ENCODE measurements around the gene MIGA2. TPM values are rescaled to one million over a fixed set of nuclear protein-coding genes. Genes with fewer than 3 reads are reported as not detected.

MIGA2 gene
- total and polyA plus RNA-seq, 2 of the 4 experiments (the other 2 are of a cell fraction), result 12.5 to 25.3 TPM

GRCh38 chr9:129010267-129010975 lies 26.0 kb upstream of the MIGA2 start:
- Histone ChIP-seq H3K18ac (ENCODE audit: low read depth, low read length) (no peak overlapping the region), H3K14ac (replicated peaks; ENCODE audit: low read depth, low read length) (no peak overlapping the region), H2BK5ac (ENCODE audit: low read depth, low read length, poor library complexity, severe bottlenecking) (no peak overlapping the region), H4K91ac (ENCODE audit: insufficient read depth, low read depth, low read length) (no peak overlapping the region), H3K23ac (ENCODE audit: low read depth, low read length) (no peak overlapping the region), H2BK20ac (ENCODE audit: low read depth, low read length) (no peak overlapping the region), H3K4me1 (ENCODE audit: control insufficient read depth, insufficient read depth, low read length) (no peaks in the 10 kb centered on the region), H2AK9ac (replicated peaks; ENCODE audit: low read depth, low read length, poor library complexity) (no peak overlapping the region), H2BK15ac (ENCODE audit: low read depth, low read length) (no peak overlapping the region), H2AK5ac (ENCODE audit: low read depth, low read length) (no peak overlapping the region), H3K4me3 (ENCODE audit: insufficient read depth, low read depth, low read length) (no peak overlapping the region), H3K79me1 (ENCODE audit: low read depth in 1 of 2, low read length in 2 of 2) (no peaks in the 10 kb centered on the region), H3K9me1 (ENCODE audit: insufficient read depth, low read length) (no peaks in the 10 kb centered on the region), H3K9me3 (ENCODE audit: control insufficient read depth, insufficient read depth, low read length) (no peaks in the 10 kb centered on the region), H3K36me3 (ENCODE audit: control insufficient read depth, insufficient read depth, low read length) (peaks cover 45% of the 10 kb centered on the region), H2BK120ac (ENCODE audit: low read depth, low read length) (no peak overlapping the region), H3K9ac (ENCODE audit: low read depth, low read length) (no peak overlapping the region), H4K8ac (ENCODE audit: low read depth in 2 of 2, low read length in 2 of 2) (no peak overlapping the region), H2AFZ (replicated peaks; ENCODE audit: low read length, poor library complexity) (no peak overlapping the region), H4K20me1 (ENCODE audit: insufficient read depth, low read length) (peaks cover 7% of the 10 kb centered on the region), H3K27ac (ENCODE audit: insufficient read depth, low read length) (no peak overlapping the region), H3K4ac (ENCODE audit: low read depth, low read length) (no peak overlapping the region), H3K4me2 (ENCODE audit: low read depth, low read length) (no peak overlapping the region), H4K5ac (ENCODE audit: low read depth, low read length) (no peak overlapping the region), H3K56ac (ENCODE audit: extremely low read depth, insufficient read depth, low read length) (no peak overlapping the region), H3K27me3 (ENCODE audit: control insufficient read depth, insufficient read depth, low read length) (no peaks in the 10 kb centered on the region)
- intact Hi-C loops (cut with micrococcal nuclease) (no loop called here), in situ Hi-C loops (cut with MboI; ENCODE audit: low sequenced_read_pairs) (no loop called here), dilution Hi-C loops (cut with HindIII; ENCODE audit: low sequenced_read_pairs, unreplicated experiment) (no loop called here)
- TF ChIP-seq BHLHE40 (IDR thresholded peaks at IDR 0.05; ENCODE audit: low read depth, low read length) (no peak), MAFK (IDR thresholded peaks at IDR 0.05; ENCODE audit: low read depth, low read length) (no peak), CTCF (conservative IDR thresholded peaks at IDR 0.05; ENCODE audit: low read depth, low read length) (no peak), RCOR1 (IDR thresholded peaks at IDR 0.05; ENCODE audit: insufficient replicate concordance, low read length) (no peak), RAD21 (IDR thresholded peaks at IDR 0.05; ENCODE audit: low read length) (no peak), NFE2L2 (IDR thresholded peaks at IDR 0.05; ENCODE audit: low read depth, low read length) (no peak), USF2 (IDR thresholded peaks at IDR 0.05; ENCODE audit: low read depth, low read length) (no peak), FOS (IDR thresholded peaks at IDR 0.05; ENCODE audit: low read depth, low read length) (no peak), CHD1 (IDR thresholded peaks at IDR 0.05; ENCODE audit: low read depth, low read length) (no peak), MAZ (IDR thresholded peaks at IDR 0.05; ENCODE audit: borderline replicate concordance, low read depth, low read length) (no peak), POLR2A (IDR thresholded peaks at IDR 0.05; ENCODE audit: low read depth, low read length) (no peak), MXI1 (IDR thresholded peaks at IDR 0.05; ENCODE audit: borderline replicate concordance, low read depth, low read length) (no peak), ELK1 (IDR thresholded peaks at IDR 0.05; ENCODE audit: borderline replicate concordance, low read depth, low read length) (no peak), CEBPB (IDR thresholded peaks at IDR 0.05; ENCODE audit: low read depth, low read length) (no peak), SMC3 (IDR thresholded peaks at IDR 0.05; ENCODE audit: low read depth, low read length) (no peak), RFX5 (IDR thresholded peaks at IDR 0.05; ENCODE audit: low read depth, low read length) (no peak)
- DNase-seq, result no peak
- POLR2A ChIA-PET (ENCODE audit: unreplicated experiment), result interaction anchor here (0.6 kb wide), 1 partner anchor 149 kb away, joined by 7 read pairs; no protein-coding TSS in a partner anchor
- CTCF ChIA-PET, result no interaction called here
- no CpG with 5 or more reads among the region's 8 CpGs for whole genome bisulfite sequencing, 2 experiments (ENCODE audit: extremely low coverage in 2 of 2, insufficient read length in 1 of 2)
- ATAC-seq (ENCODE audit: low read depth), result no peak
- BruUV-seq (replicated peaks), result no TSS peak

Measured in IMR-90 (cell line).